IPS-11a (cell line): ENCODE data around the gene HNRNPL.

Source experiments
- H3K4me3 ChIP-seq: one replicate; pipeline ENCODE4 v1.5.1; 2013; ENCODE audit warnings: low read depth, low read length, control low read depth

The HNRNPL gene

DNA sequence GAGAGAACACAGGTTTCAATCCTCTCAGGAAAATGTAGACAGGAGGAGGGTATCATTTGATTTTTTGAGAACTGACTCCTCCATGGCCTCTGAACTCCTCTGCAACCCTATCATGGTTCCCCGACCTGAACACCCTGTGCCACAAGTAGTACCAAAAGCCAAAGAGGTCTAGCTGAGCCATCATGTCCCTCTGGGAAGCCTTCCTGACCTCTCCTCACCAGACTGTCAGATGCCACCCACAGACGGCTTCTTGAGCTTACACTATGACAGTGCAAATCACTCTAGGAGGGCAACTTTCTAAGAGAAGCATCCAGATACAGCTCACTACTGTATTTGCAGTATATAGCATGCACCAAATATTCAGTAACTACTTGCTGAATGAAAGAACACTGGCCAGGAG, 3.7 kb downstream of the HNRNPL start:
- H3K4me3 ChIP-seq = no peak overlapping the region

DNA sequence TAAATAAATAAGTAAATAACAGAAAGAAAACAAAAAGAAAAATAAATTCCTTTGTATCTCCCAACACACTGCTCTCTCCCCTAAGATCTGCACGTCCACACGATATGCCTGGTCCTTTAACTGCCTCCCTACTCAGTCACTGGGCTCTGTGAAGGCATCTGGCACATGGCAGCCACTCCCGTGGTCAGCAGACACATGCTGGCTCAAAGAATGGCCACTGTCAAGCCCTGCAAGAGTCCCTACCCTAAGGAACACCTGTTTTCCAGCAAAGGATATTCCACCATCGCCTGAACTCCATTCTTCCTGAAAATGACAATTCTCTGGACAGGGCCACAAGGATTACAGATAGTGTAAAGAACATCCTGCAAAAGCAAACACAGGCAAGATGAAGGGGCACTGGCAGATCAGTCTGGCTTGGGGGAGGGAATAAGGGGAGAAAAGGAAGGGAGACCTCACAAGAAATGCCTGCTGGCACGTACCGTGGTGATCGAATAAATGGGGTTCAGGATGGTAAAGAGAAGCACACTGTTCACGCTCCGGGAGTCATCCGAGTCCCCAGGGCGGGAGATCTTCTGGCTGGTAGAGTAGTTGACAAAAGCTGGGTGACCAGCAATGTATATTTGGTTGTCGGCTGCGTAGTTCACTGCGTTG, 4.3 kb downstream of the HNRNPL start:
- H3K4me3 ChIP-seq = no peak overlapping the region

DNA sequence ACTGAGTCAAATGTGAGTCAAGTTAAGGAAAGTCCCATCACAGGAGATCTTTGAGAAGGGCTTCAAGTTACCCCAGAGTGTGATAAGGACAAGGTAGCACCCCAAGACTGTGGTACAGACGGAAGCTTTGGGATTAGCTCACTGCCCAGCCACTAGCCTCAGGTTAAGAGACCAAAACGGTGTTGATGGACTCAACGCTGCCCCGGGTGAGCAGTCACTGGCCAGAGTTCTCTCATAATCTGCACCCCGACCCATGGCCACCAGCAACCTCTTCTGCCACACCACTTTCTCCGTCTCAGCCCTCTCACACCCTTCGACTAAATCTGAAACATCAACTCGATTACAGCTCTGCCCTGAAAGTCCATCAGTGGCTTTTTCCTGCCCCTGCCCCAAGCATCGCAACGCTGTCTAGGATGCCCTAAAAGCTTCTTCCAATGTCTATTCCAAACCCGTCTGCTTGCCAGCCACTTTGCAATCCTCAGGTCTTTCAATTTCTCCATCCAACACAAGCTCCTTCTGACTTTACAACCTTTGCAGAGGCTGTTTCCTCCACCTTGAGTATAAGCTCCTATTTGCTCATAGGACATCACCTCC, 5.6 kb downstream of the HNRNPL start:
- no peak overlapping the region for H3K4me3 ChIP-seq

DNA sequence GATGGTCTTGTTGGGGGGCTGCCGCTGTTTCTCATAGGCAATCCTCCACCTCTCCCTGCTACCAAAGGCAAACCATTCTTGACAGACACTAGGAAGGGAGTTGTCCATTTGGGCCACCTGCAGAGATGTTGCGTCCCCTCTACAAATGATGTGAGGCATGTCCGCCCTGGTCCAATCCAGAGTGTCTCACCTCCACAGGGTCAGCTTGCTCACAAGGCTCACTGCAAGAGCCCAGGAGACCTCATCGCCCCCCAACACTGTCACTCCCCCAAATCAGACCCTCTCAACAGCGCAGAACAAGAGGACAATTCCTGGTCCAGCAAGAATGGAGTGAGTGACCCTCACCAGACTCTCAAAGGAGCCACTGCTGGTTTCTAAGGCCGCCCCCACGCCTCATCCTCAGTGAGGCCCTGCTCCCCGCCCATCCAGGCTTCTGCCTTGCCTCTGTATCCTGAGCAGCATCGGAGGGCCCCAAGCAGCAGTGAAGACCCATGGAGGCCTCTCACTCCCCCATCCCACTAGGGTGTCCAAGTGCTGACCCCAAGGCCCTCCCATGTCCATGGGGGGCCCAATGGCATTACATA, 6.5 kb downstream of the HNRNPL start:
- H3K4me3 ChIP-seq = no peak overlapping the region

DNA sequence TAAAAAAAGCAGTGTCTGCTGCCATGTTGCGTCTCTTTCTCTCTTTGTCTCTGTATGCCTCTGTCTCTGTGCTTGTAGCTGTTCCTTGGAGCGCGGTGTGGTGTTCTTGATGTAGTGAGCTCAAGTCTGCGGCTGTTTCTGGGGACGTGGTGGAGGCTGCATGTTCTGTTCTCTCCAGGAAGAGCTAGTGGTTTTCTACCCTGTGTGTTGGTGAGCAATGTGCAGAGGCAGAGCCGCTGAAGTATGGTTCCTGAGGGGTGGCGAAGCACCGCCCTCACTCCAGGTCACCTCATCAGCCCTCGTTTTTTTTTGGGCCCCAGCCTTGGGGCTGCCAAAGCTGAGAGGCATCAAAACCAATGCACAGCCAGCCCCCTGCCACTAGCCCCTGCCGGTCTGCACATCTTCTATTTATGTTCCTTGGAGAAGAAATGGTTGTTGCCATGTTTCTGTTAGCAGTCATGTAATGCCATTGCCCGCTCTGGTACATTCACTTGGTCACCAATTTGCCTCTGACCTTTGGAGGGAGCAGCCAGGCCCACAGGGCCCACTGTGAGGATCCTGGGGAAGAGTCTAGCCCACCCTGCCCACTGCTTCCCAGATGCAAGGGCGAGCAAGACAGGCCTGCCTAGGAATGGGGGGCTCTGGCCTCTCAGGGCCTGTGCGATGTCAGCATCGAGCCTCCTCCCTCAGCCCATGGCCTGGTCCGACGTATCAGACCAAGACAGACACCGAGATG, 7.2 kb downstream of the HNRNPL start:
- H3K4me3 ChIP-seq = no peak overlapping the region

DNA sequence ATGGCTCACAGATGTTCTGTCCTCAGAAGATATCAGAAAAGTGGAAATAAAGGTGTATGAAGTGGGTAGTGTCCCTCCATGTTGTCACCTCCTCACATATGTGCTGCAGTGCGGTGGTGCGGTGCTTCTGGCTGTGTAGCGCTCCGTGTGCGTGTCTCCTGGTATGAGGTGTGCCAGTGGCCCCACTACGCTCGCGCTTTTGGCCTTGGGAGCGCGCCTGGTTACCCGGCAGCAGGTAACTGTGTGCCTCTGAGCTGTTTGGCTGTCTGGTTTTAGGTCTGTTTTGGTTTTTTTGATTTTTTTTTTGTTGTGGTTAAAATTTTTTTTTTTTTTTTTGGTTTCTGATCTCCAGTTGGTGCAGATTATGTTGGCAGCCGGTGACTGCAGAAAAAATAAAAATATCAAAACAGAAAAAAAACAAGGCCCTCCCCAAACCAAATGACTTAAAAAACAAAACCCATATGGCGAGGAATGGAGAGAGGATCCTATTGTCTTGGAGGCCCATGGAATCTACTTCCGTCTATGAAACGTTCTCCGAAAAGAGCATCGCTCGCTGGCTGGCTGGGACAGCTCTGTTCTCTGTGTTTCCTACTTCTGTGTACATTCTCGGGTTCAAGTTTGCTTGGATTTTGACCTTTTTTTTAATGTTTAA, 7.9 kb downstream of the HNRNPL start:
- no peak overlapping the region for H3K4me3 ChIP-seq

DNA sequence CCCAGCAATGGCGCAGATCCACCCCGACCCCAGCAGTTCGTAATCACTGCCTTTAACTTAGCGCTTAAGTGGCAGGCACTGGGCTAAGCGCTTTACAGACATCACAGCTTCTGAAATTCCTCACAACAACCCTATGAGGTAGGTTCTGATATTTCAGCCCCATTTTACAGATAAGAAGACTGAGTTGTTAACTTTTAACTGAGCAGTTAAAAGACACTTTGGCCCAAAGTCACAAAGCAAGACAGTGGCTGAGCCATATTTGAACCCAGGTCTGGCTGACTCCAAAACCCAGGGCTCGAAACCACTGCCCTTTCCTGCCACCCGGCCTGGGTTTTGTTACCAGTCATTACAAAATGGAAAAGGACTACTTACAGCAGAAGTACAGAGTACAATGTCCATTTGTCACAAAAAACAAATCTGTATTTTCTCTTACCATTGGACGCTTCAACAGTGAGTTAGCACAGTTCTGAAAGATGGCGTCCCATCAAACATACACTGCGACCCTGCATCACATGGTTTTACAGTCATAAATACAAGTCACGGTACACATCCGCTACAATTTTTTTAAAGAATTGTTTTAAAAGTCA, 8.5 kb downstream of the HNRNPL start:
- no peak overlapping the region for H3K4me3 ChIP-seq

DNA sequence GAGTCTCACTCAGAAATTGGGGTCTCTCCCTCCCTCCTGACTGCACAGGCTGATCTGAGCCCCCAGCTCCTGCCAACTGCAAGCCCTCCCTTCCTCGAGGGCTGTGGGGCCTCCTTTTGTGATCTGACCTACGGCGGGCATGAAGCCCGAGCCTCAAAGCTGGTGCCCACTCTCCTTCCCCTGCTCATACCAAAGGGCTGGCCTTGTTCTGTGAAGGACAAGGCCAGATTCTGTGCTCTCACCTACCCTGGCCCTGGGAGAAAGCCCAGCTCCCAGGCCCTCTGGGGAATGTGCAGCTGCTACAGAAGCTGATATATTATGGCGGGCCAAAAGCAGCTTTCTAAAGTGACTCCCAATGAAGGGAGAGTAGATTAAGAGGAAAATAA, 9.2 kb downstream of the HNRNPL start:
- no peak overlapping the region for H3K4me3 ChIP-seq

DNA sequence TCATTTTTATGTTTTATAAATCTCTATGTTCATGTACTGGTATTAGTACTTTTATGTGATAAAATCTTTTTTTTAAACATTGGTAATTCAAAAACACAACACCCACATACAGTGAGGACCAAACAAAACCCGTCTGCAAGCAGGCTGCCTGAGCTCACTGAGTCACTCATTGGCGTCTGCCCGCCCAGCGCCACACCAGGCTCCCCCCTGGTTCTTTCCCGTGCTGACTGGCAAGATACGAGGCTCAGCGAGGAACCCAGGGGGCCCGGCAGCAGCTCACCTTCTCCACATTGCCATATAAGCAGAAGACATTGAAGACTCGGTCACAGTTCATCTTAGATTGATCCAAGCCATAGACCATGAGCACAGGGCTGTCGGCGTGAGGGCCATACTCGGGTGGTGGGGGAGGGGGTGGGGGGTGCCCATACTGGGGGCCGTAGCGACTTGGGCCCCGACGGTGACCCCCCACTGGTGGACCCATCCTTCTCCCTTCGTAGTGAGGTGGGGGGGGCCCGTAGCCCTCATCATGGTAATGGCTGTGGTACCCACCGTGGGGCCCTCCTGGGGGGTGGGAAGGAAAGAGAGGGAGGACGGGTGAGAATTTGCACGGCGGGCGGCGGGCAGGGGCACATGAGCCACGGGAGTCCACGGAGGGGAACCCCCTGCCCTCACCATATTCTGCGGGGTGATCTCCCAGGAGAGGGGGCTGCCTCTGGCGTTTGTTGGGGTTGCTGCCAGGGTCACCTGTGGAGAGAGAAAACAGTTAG, 9.8 kb downstream of the HNRNPL start:
- no peak overlapping the region for H3K4me3 ChIP-seq

DNA sequence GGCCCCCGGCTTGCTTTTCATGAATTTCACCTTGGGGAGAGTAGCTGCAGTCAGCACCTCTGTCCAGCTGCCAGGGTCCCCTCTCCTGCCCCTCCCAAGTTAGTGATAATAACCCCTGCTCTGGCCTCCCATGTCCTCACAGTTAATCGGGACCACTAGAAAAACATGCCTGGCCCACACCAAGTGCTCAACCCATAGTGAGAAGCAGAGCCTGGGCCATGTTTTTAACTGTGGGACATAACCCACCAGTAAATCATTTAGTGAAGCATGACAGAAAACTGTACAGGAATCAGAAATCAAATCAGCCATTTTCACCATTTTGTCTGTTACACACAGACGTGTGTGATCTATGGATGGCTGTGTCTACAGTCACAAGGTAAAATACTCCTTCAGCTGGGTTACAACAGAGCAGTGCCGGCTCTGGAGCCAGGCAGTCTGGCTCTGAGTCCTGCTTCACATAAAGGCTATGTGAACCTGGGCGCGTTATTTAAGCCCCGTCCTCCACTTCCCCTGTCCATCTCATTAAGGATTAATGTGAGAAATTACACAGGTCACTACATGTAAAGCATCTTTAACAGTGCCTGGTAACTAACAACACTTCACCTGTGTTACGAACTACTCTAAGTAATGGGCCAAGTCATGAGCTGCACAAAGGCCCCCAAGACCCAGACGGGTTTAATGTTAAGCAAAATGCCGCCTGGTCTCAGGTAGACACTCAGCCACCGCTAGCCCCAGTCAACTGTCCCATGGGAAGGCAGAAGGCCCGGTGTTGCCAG, 10.6 kb downstream of the HNRNPL start:
- H3K4me3 ChIP-seq = no peak overlapping the region

DNA sequence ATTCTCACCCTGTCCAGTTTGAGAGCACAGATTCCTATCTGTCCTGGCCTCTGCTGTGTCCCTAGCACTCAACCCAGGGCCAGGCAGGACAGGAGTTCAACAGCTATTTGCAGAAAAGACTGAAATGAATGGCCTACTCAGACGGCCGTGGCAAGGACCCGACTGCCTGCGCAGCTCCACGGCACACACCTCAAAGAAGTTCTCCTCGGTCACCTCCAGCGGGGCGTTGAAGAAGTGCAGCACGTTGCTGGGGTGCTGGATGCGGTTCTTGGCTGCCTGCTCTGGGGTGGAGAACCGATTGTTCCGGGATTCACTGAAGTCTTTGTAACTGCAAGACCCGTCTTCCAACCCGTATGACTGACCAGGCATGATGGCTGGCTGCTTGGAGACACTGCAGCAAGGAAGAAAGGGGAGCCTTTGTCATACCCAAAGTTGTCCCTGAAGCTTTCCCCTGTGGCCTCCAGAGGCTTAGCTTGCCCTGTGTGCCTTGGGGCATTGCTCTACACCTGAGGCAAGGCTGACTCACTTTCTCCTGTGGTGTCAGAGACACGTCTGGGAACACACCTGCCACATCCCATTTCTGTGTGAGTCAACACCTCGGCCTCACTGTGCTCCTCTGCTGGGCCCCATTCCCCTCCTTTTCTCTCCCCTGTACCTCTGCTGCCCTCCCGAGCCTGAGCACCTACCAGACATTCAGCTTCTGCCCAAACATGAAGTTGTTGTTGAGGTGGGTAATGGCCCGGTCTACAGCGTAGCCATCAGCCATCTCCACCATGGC, 11.4 kb downstream of the HNRNPL start:
- no peak overlapping the region for H3K4me3 ChIP-seq

DNA sequence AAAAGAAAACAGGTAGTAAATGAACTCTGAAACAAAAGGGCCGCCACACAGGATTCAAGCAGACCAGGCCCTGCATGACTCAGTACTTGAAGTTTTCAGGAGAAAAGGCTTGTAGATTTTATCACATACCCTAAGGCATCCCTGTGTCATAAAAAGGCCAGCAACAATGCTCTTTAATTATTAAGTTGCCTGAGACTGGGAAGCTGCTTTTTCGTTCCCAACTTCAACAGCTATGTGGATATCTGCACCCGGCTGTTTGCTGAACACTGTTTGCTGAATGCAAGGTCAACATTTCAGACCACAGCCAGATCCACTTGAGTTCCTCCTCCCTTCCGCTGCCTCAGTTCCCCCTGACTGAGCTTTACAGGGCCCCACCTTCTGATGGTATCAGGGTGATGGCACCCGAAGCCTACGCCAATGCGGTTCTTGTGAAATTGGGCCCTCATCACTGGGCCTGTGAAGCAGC, 12.1 kb downstream of the HNRNPL start:
- no peak overlapping the region for H3K4me3 ChIP-seq

DNA sequence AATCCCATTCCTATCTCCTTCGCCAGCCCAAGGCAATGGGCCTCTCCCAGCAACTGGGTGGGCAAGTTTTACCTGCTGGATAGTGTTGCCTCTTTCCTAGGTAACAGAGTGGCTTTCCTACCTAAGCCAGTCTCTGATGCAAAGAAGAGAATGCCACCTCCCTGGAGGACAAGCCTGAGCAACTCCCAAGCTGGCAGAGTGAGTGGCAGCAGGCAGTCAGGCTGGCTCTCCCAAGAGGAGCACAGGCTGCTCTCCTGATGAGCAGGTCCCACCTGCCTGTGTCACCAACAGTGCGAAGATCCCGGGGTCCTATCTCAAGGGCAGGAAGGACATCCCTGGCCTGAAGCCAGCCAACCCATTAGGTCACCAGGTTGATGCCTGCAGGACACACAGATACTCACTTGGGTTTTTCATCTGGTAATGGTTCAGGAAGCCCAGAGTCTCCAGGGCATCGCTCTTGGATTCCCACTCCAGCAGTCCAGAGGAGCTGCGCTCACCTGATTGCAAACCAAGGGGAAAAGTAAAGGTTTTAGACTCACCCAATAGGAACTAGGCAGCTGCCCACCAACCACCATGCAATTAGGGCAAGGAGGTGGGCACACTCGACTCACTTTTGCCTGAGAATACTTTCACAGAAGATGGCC, 12.7 kb downstream of the HNRNPL start:
- no peak overlapping the region for H3K4me3 ChIP-seq

DNA sequence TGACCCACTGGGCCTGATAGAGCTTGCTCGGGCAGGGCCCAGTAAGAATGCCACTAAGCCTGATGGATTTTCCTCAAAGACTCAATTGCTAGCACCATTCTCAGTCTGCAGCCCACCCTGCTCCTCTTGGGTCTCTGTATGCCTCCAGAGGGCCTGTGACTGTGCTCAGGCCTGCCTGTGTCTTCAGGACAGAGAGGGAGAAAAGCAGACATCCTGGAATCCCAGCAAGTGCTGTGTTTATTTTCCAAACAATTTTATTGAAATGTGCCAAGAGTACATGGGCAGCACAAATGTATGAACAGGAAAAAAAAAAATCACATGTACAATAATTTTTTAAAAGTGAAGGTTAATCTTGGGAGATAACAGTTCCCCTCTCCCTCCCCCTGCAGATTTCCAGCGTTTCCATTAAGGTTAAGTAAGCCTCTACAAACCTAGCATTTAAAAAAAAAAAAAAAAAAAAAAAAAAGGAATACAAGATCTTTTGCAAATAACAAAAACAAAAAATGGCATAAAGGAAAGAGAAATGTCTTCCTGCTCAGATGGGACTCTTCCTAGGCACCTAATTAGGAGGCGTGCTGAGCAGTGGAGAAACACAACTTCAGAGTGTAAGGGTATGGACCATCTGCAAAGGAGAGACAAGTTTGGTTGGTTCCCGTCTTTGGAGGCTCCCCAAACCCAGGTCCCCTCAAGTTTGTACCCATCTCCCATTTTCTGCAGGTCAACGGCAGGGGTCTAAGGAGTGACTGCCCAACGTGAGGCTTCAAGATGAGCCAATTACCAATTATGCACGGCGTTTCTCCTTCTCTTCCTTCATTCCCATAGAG, 13.4 kb downstream of the HNRNPL start:
- no peak overlapping the region for H3K4me3 ChIP-seq

DNA sequence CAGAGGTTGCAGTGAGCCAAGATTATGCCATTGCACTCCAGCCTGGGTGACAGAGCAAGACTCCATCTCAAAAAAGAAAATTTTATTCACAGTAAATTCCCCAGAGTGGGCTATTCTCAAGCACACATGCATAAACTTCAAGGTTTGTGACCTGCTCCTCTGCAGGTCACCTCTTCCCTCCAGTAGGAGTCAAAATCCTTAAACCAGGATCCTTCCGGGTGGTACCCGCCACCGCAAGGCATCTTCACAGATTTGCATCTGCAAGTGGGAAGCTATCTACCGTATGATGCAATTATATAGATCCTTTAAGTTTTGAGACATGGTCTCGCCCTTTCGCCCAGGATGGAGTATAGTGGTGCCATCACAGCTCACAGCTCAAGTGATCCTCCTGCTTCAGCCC, 15.2 kb downstream of the HNRNPL start:
- H3K4me3 ChIP-seq = no peak overlapping the region

DNA sequence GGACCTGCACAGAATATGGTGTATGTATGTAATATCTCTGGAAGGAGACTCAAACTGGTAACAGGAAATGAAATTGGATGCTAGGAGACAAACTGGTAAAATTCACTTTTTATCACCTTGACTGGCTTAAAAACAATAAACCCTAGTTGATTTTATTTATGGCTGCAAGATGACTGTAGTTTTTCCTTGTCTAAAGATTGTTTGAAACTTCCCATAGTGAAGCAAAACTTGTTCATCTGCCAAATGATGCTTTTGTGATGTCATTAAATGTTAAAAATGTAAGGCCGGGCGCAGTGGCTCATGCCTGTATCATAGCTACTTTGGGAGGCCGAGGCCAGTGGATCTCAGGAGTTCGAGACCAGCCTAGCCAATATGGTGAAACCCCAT, 15.7 kb downstream of the HNRNPL start:
- no peak overlapping the region for H3K4me3 ChIP-seq

DNA sequence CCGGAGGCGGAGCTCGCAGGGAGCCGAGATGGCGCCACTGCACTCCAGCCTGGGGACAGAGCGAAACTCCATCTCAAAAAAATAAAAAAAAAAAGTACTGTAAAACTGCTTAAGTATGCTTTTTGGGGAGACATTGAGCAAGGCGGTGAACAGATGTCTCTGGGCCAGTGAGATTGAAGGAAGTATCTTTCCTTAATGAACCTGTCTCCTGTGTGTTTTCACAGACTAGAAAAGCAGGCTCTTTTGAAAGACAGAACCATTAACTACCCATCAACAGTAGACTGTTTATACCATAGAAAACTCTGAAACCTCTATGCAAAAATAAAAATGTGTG, 16.7 kb downstream of the HNRNPL start:
- H3K4me3 ChIP-seq = no peak overlapping the region
